Nephron progenitor cell (in vitro differentiated cells): ENCODE data around the gene ITGB8.

Experiments used
- DNase-seq: peaks from one replicate; pipeline ENCODE4 v3.0.0; 2021
- H3K27ac Mint-ChIP-seq: 2 replicates; pipeline ENCODE4 v1.8.0; 2021; ENCODE audit warnings: mild to moderate bottlenecking, moderate library complexity, mixed read lengths
- H3K27me3 Mint-ChIP-seq: 2 replicates; pipeline ENCODE4 v1.8.0; 2021; ENCODE audit warnings: mild to moderate bottlenecking, low read depth, mixed read lengths; ENCODE audit not compliant: poor library complexity
- H3K36me3 Mint-ChIP-seq: 2 replicates; pipeline ENCODE4 v1.8.0; 2021; ENCODE audit warnings: low read depth, mixed read lengths
- H3K4me1 Mint-ChIP-seq: 2 replicates; pipeline ENCODE4 v1.8.0; 2021; ENCODE audit warnings: mixed read lengths
- H3K4me3 Mint-ChIP-seq: 2 replicates; pipeline ENCODE4 v1.8.0; 2021; ENCODE audit warnings: mild to moderate bottlenecking, moderate library complexity, mixed read lengths
- H3K9me3 Mint-ChIP-seq: 2 replicates; pipeline ENCODE4 v1.8.0; 2021; ENCODE audit warnings: mild to moderate bottlenecking, moderate library complexity, mixed read lengths
- TF ChIP-seq, protein P1 (sequence below): fragments of 200-600 bp; sonication (generic); IDR thresholded peaks from 2 replicates; pipeline ENCODE4 v1.5.0; 2021; ENCODE audit warnings: antibody characterized with exemption

ITGB8 gene

GRCh38 chr7:20442951-20443350 is 112.3 kb downstream of the ITGB8 start:
- Mint-ChIP-seq H3K4me1 (no peaks in the 10 kb centered on the region), H3K27me3 (no peaks in the 10 kb centered on the region), H3K36me3 (no peaks in the 10 kb centered on the region), H3K4me3 (no peak overlapping the region), H3K27ac (no peak overlapping the region), H3K9me3 (peaks cover 8% of the 10 kb centered on the region)
- TF ChIP-seq, protein P1, sequence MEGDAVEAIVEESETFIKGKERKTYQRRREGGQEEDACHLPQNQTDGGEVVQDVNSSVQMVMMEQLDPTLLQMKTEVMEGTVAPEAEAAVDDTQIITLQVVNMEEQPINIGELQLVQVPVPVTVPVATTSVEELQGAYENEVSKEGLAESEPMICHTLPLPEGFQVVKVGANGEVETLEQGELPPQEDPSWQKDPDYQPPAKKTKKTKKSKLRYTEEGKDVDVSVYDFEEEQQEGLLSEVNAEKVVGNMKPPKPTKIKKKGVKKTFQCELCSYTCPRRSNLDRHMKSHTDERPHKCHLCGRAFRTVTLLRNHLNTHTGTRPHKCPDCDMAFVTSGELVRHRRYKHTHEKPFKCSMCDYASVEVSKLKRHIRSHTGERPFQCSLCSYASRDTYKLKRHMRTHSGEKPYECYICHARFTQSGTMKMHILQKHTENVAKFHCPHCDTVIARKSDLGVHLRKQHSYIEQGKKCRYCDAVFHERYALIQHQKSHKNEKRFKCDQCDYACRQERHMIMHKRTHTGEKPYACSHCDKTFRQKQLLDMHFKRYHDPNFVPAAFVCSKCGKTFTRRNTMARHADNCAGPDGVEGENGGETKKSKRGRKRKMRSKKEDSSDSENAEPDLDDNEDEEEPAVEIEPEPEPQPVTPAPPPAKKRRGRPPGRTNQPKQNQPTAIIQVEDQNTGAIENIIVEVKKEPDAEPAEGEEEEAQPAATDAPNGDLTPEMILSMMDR: no peak
- DNase-seq: no peak

DNA sequence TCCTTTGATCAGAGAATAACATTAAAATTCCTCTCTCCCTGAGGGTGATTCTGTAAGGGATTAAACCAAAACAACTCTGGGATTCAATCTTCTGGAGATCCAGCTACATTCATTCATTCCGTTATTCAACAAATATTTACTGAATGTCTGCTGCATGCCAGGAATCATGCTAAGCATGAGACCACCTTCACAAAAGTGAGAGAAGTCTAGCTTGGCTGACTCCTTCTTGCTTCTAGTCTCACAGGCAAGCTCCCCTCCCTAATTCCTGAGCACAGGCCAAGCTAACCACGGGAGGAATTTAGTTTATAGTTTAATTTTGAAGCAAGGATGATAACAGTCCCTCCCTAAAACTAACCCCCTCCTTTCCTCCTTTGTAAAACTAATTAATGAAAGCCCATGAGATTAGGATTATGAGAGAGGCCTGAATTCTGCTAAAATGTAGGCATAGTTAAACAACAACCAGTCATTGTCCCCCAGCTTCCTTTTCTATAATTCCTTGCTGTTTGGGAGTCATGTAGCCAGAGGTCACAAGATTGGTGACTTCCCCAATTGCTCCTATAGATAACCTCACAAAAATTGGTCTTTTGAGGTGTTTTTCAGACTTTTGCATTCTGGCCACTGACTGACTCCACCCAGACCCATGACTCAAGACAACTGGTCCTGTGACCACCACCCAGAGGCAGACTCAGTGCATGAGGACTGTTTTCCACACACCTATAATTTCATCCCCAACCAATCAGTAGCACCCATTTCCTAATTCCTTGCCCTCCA is 113.5 kb downstream of the ITGB8 start:
- Mint-ChIP-seq H3K27me3 (peaks cover 4% of the 10 kb centered on the region), H3K9me3 (peaks cover 8% of the 10 kb centered on the region), H3K4me1 (no peaks in the 10 kb centered on the region), H3K36me3 (no peaks in the 10 kb centered on the region), H3K27ac (no peak overlapping the region), H3K4me3 (no peak overlapping the region)
- TF ChIP-seq, protein P1: no peak
- DNase-seq: no peak

- H3K36me3 Mint-ChIP-seq: no peaks in the 10 kb centered on the region
- DNase-seq: no peak
- H3K9me3 Mint-ChIP-seq: peaks cover 8% of the 10 kb centered on the region
- no peaks in the 10 kb centered on the region for H3K4me1 Mint-ChIP-seq
- TF ChIP-seq, protein P1: no peak
- peaks cover 4% of the 10 kb centered on the region for H3K27me3 Mint-ChIP-seq
- no peak overlapping the region for H3K27ac Mint-ChIP-seq
- H3K4me3 Mint-ChIP-seq: no peak overlapping the region
Observed at GRCh38 chr7:20447021-20447650, 116.4 kb downstream of the ITGB8 start.

DNA sequence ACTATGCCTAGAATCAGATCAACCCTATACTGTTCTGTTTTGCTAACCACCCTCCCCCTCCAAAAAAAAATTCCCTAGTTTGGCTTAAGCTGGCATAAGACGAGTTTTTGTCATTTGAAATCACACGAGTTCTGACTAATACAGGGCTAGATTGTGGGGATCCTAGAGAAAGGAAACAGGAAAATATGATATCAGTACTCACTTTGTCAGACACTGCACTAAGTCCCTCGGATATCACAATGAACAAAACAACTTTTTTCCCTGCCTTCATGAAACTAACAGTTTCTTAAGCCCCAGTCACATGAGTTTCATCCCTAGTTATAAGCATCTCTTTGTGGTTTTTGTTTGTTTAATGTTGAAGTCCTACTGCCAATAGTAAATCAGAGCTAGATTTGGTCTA is 118.5 kb downstream of the ITGB8 start:
- Mint-ChIP-seq H3K27me3 (peaks cover 4% of the 10 kb centered on the region), H3K4me1 (no peaks in the 10 kb centered on the region), H3K36me3 (no peaks in the 10 kb centered on the region), H3K9me3 (peaks cover 8% of the 10 kb centered on the region), H3K4me3 (no peak overlapping the region), H3K27ac (no peak overlapping the region)
- DNase-seq: no peak
- TF ChIP-seq, protein P1: no peak

GRCh38 chr7:20450536-20450935 is 119.8 kb downstream of the ITGB8 start:
- no peaks in the 10 kb centered on the region for H3K36me3 Mint-ChIP-seq
- no peaks in the 10 kb centered on the region for H3K4me1 Mint-ChIP-seq
- H3K9me3 Mint-ChIP-seq: no peaks in the 10 kb centered on the region
- no peak overlapping the region for H3K27ac Mint-ChIP-seq
- TF ChIP-seq, protein P1: no peak
- no peak for DNase-seq
- H3K27me3 Mint-ChIP-seq: peaks cover 4% of the 10 kb centered on the region
- H3K4me3 Mint-ChIP-seq: no peak overlapping the region

DNA sequence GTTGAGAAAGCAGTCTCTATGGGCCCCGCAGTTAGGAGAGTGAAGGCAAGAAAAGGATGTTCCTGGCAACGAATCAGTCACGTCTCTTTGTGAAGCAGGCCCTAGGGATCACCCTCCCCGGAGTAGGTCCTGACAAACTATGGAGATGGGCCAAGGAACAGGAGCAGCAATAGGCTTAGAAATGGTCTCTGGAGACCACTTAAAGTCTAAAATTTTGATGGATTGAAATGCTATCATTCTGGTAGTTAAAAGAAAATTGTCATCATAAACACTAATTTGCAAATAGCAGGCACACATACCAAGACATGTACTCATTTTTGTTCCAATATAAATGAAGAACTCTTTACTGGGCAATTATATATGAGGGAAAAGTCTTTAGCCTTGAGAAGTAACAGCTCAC is 123.5 kb downstream of the ITGB8 start:
- DNase-seq: no peak
- Mint-ChIP-seq H3K27ac (no peak overlapping the region), H3K4me3 (no peak overlapping the region), H3K4me1 (no peaks in the 10 kb centered on the region), H3K9me3 (no peaks in the 10 kb centered on the region), H3K36me3 (no peaks in the 10 kb centered on the region), H3K27me3 (no peaks in the 10 kb centered on the region)
- TF ChIP-seq, protein P1: no peak
